Measurements from ENCODE around the gene NEMP1.
A peak's percentile ranks its signal among the peaks of the same experiment; 100 is the strongest.
"Not testable (repeated sequence)": the region's sequence is repeated elsewhere in the genome, so short reads cannot be mapped to it uniquely, and the experiment has no call there.

Gene NEMP1

GRCh38 chr12:57053146-57053545 is 25.4 kb downstream of the NEMP1 start:
- not testable (repeated sequence) for DNase-seq

- DNase-seq = no peak
Measured at GRCh38 chr12:57051011-57051410, 27.6 kb downstream of the NEMP1 start.

- DNase-seq = no peak
Measured at GRCh38 chr12:57049890-57050289, 28.7 kb downstream of the NEMP1 start, which contains the start of gene MYO1A. Gene MYO1A, minus strand, starts transcription at chr12:57050129. Its CDS starts 1,806 bp downstream, at chr12:57048323.

GRCh38 chr12:57049119-57049446 is 29.5 kb downstream of the NEMP1 start:
- no peak for DNase-seq

- DNase-seq = no peak
Measured at GRCh38 chr12:57048423-57049118, 30.0 kb downstream of the NEMP1 start.

- no peak for DNase-seq
Measured at GRCh38 chr12:57047981-57048380, 30.6 kb downstream of the NEMP1 start.

GRCh38 chr12:57046947-57047890 is 31.4 kb downstream of the NEMP1 start:
- DNase-seq = peak; percentile 79 to 80

GRCh38 chr12:57046086-57046791 is 32.4 kb downstream of the NEMP1 start:
- DNase-seq = no peak

GRCh38 chr12:57044889-57045288 is 33.7 kb downstream of the NEMP1 start:
- no peak for DNase-seq

- DNase-seq = no peak
Measured at GRCh38 chr12:57044468-57044867, 34.1 kb downstream of the NEMP1 start.

- no peak for DNase-seq
Measured at GRCh38 chr12:57042695-57043094, 35.9 kb downstream of the NEMP1 start.

GRCh38 chr12:57040750-57041149 is 37.8 kb downstream of the NEMP1 start:
- DNase-seq = no peak

GRCh38 chr12:57040211-57040610 is 38.4 kb downstream of the NEMP1 start:
- DNase-seq = no peak

GRCh38 chr12:57039016-57039798 is 39.4 kb downstream of the NEMP1 start:
- DNase-seq = no peak

- DNase-seq = no peak
Measured at GRCh38 chr12:57037264-57037663, 41.3 kb downstream of the NEMP1 start.

GRCh38 chr12:57033431-57033830 is 45.2 kb downstream of the NEMP1 start:
- DNase-seq = no peak

GRCh38 chr12:57031789-57032188 is 46.8 kb downstream of the NEMP1 start:
- DNase-seq = no peak

- no peak for DNase-seq
Measured at GRCh38 chr12:57031138-57031725, 47.4 kb downstream of the NEMP1 start.

- no peak for DNase-seq
Measured at GRCh38 chr12:57029457-57029856, 49.1 kb downstream of the NEMP1 start.

GRCh38 chr12:57027805-57028153 is 50.8 kb downstream of the NEMP1 start:
- peak in 1 of 2 experiments; percentile 39 for DNase-seq

GRCh38 chr12:57027011-57027804 is 51.4 kb downstream of the NEMP1 start:
- peak; percentile 42 to 46 for DNase-seq
